Pancreas (tissue), 10 donors: ENCODE results near the gene SLF1. TPM values are rescaled to one million over a fixed set of nuclear protein-coding genes. Genes with fewer than 3 reads are reported as not detected.

Experiments used
- ATAC-seq, 4 donors: fragments of 200-7000 bp; cut with Tn5 transposase; one replicate each; pipeline versions ENCODE4 v1.8.0 to v1.9.1; 2020; ENCODE audit warnings: mild to moderate bottlenecking in 4 of 4, moderate library complexity in 4 of 4
- DNase-seq, 6 donors: peaks; one replicate each; pipeline ENCODE4 v3.0.0-alpha.2; 2020
- FAIRE-seq: peaks from 2 replicates; lab custom pipeline; 2012; peaks lifted over from hg19 to GRCh38; lab: Jason Lieb, UNC
- H3K27ac ChIP-seq, 4 donors: fragments of 200-600 bp; sonication (generic); 1 replicate in 3 of 4; 2 replicates in 1 of 4; pipeline versions ENCODE4 v1.5.0 to v1.8.0; 2020
- H3K27me3 ChIP-seq, 4 donors: fragments of 200-600 bp; one replicate each; pipeline ENCODE4 v1.8.0; 2021
- H3K36me3 ChIP-seq, 3 donors: fragments of 200-600 bp; sonication (generic) in 1 of 3; one replicate each; pipeline versions ENCODE4 v1.5.0 to v1.8.0; 2020 to 2021
- H3K4me1 ChIP-seq, 3 donors: fragments of 200-600 bp; one replicate each; pipeline ENCODE4 v1.8.0; 2021
- H3K4me3 ChIP-seq, 4 donors: fragments of 200-600 bp; sonication (generic) in 2 of 4; one replicate each; pipeline versions ENCODE4 v1.5.0 to v1.8.0; 2020 to 2021
- H3K9me3 ChIP-seq, 4 donors: fragments of 200-600 bp; one replicate each; pipeline ENCODE4 v1.8.0; 2021
- CTCF ChIP-seq, 4 donors: fragments of 200-600 bp; sonication (generic) in 3 of 4; IDR thresholded peaks; one replicate each; pipeline versions ENCODE4 v1.5.0 to v1.8.0; 2021; ENCODE audit warnings: antibody characterized with exemption in 4 of 4
- WGBS, 2 donors: extraction: QIAGEN DNeasy Blood & Tissue Kit; methylation state at CpG; one replicate each; pipeline ENCODE4 v1.1.7; 2013; 5-methylcytosine and 5-hydroxymethylcytosine counted together
- intact Hi-C, 3 donors: fragments of 100-400 bp; cut with DNase I; formaldehyde crosslinking; loops; one replicate each; pipeline versions ENCODE4 v1.11.1 to v1.14.2; 2022
- polyA plus RNA-seq, 2 donors: library from polyadenylated mRNA; stranded (reverse); fragments of 200-250 nt; gene quantifications; one replicate each; pipeline ENCODE4 v1.2.3, GENCODE V29; 2013
- total RNA-seq, 6 donors: library from RNA; stranded (reverse); fragmentation: NEBNext Ultra II Directional in 4 of 6; extraction: Animal tissue kit (Norgen Biotek cat#: 25700) in 4 of 6; gene quantifications; one replicate each; pipeline versions ENCODE4 v1.2.1 to v1.2.4, GENCODE V29; 2021 to 2023
- donor health status: healthy with polysubstance abuse.
- donor health status: DM: no; HTN: no; CAD: no; lungs with moderate emphysema.
- donor health status: DM: no; HTN: no; CAD: no.
- donor health status: control.
- donor health status: control.
- donor health status: Bipolar disorder and iron deficiency.
- donor health status: DM: yes; HTN: yes; CAD: no.
- donor health status: DM: no; HTN: no; CAD: no.
- donor health status: DM: no; HTN: no; CAD: no.
- donor health status: DM: yes; HTN: yes; CAD: no.

Gene SLF1
- total and polyA plus RNA-seq, 8 donors, result 1.1 to 3.9 (median 2.1) TPM

GRCh38 chr5:94658272-94658671, 39.8 kb downstream of the SLF1 start:
- DNase-seq (no peak), FAIRE-seq (no peak), ATAC-seq (no peak)
- WGBS, 2 donors, result 97 to 98% methylated on average over 1 of the region's 1 CpG
- H3K4me1 ChIP-seq, result no peaks in the 10 kb centered on the region
- intact Hi-C loops, result no loop called here
- no peak overlapping the region for H3K4me3 ChIP-seq
- no peak for TF ChIP-seq CTCF (IDR thresholded peaks at IDR 0.05)
- H3K27ac ChIP-seq, result no peak overlapping the region
- no peaks in the 10 kb centered on the region for H3K27me3 ChIP-seq
- H3K36me3 ChIP-seq, result peaks cover 0 to 3% (median 0%) of the 10 kb centered on the region in 3 donors
- no peaks in the 10 kb centered on the region for H3K9me3 ChIP-seq

- Histone ChIP-seq H3K27ac (no peak overlapping the region), H3K27me3 (no peaks in the 10 kb centered on the region), H3K36me3 (peaks cover 0 to 3% (median 0%) of the 10 kb centered on the region in 3 donors), H3K4me1 (no peaks in the 10 kb centered on the region), H3K9me3 (no peaks in the 10 kb centered on the region), H3K4me3 (no peak overlapping the region)
- FAIRE-seq (no peak), DNase-seq (peak in 1 of 6 donors; percentile 43), ATAC-seq (no peak)
- WGBS, 2 donors, result 96 to 99% methylated on average over 8 of the region's 8 CpGs
- intact Hi-C loops, result no loop called here
- no peak for TF ChIP-seq CTCF (IDR thresholded peaks at IDR 0.05)
These were observed 42.0 kb downstream of the SLF1 start for GRCh38 chr5:94660506-94660905.

GRCh38 chr5:94661086-94661485, 42.6 kb downstream of the SLF1 start:
- Histone ChIP-seq H3K4me1 (no peaks in the 10 kb centered on the region), H3K4me3 (no peak overlapping the region), H3K36me3 (peaks cover 0 to 3% (median 0%) of the 10 kb centered on the region in 3 donors), H3K27ac (no peak overlapping the region), H3K9me3 (no peaks in the 10 kb centered on the region), H3K27me3 (no peaks in the 10 kb centered on the region)
- WGBS, 2 donors, result 87 to 90% methylated on average over 3 of the region's 3 CpGs
- FAIRE-seq, result no peak
- TF ChIP-seq CTCF (IDR thresholded peaks at IDR 0.05), result no peak
- no peak for ATAC-seq
- intact Hi-C loops, result no loop called here
- DNase-seq, result no peak

GRCh38 chr5:94667937-94668336, 49.5 kb downstream of the SLF1 start:
- intact Hi-C loops, result no loop called here
- Histone ChIP-seq H3K4me3 (no peak overlapping the region), H3K27ac (no peak overlapping the region), H3K36me3 (no peaks in the 10 kb centered on the region), H3K4me1 (no peaks in the 10 kb centered on the region), H3K9me3 (no peaks in the 10 kb centered on the region), H3K27me3 (no peaks in the 10 kb centered on the region)
- 94 to 98% methylated on average over 3 of the region's 3 CpGs for WGBS, 2 donors
- no peak for FAIRE-seq
- no peak for TF ChIP-seq CTCF (IDR thresholded peaks at IDR 0.05)
- no peak for DNase-seq
- no peak for ATAC-seq

GRCh38 chr5:94670726-94671125, 52.3 kb downstream of the SLF1 start:
- H3K27me3 ChIP-seq, result no peaks in the 10 kb centered on the region
- H3K4me1 ChIP-seq, result peaks cover 0 to 3% (median 0%) of the 10 kb centered on the region in 3 donors
- DNase-seq (no peak), FAIRE-seq (no peak), ATAC-seq (no peak)
- H3K9me3 ChIP-seq, result no peaks in the 10 kb centered on the region
- intact Hi-C loops, result no loop called here
- TF ChIP-seq CTCF (IDR thresholded peaks at IDR 0.05), result no peak
- no peak overlapping the region for H3K27ac ChIP-seq
- no peak overlapping the region for H3K4me3 ChIP-seq
- 81 to 84% methylated on average over 1 of the region's 1 CpG for WGBS, 2 donors
- H3K36me3 ChIP-seq, result no peaks in the 10 kb centered on the region
